ENCODE results near the gene ANTXRL.

ANTXRL gene

GRCh38 chr10:46250898-46251856 lies 35.6 kb upstream of the ANTXRL start:
- H3K9ac ChIP-seq (ENCODE audit: low read length) = no peak overlapping the region
- no peak overlapping the region for H3K27ac ChIP-seq (ENCODE audit: low read length)
- no peak overlapping the region for H2AFZ ChIP-seq (ENCODE audit: low read depth, low read length)
- H3K4me1 ChIP-seq (ENCODE audit: low read length) = no peaks in the 10 kb centered on the region
- H3K9me3 ChIP-seq (ENCODE audit: insufficient read depth, low read length) = no peaks in the 10 kb centered on the region
- H3K4me3 ChIP-seq (ENCODE audit: low read length) = no peak overlapping the region
- H3K27me3 ChIP-seq (ENCODE audit: low read depth, low read length) = no peaks in the 10 kb centered on the region
- H4K20me1 ChIP-seq (ENCODE audit: insufficient read depth, low read length) = no peaks in the 10 kb centered on the region
- TF ChIP-seq CTCF (IDR thresholded peaks at IDR 0.05; ENCODE audit: low read depth, low read length) = no peak
- no peak for TF ChIP-seq EZH2phosphoT487 (IDR thresholded peaks at IDR 0.05; ENCODE audit: low read depth)
- no peaks in the 10 kb centered on the region for H3K79me2 ChIP-seq (ENCODE audit: low read length)
- no peaks in the 10 kb centered on the region for H3K36me3 ChIP-seq (replicated peaks; ENCODE audit: low read depth, low read length)
- H3K4me2 ChIP-seq (ENCODE audit: low read length) = no peak overlapping the region

GRCh38 chr10:46251857-46252847 lies 34.6 kb upstream of the ANTXRL start:
- no peaks in the 10 kb centered on the region for H3K36me3 ChIP-seq (replicated peaks; ENCODE audit: low read depth, low read length)
- no peaks in the 10 kb centered on the region for H4K20me1 ChIP-seq (ENCODE audit: insufficient read depth, low read length)
- H3K9me3 ChIP-seq (ENCODE audit: insufficient read depth, low read length) = no peaks in the 10 kb centered on the region
- no peaks in the 10 kb centered on the region for H3K79me2 ChIP-seq (ENCODE audit: low read length)
- H3K27me3 ChIP-seq (ENCODE audit: low read depth, low read length) = no peaks in the 10 kb centered on the region
- no peak overlapping the region for H3K4me2 ChIP-seq (ENCODE audit: low read length)
- no peak overlapping the region for H3K27ac ChIP-seq (ENCODE audit: low read length)
- no peak overlapping the region for H3K9ac ChIP-seq (ENCODE audit: low read length)
- TF ChIP-seq EZH2phosphoT487 (IDR thresholded peaks at IDR 0.05; ENCODE audit: low read depth) = no peak
- TF ChIP-seq CTCF (IDR thresholded peaks at IDR 0.05; ENCODE audit: low read depth, low read length) = no peak
- no peak overlapping the region for H2AFZ ChIP-seq (ENCODE audit: low read depth, low read length)
- no peaks in the 10 kb centered on the region for H3K4me1 ChIP-seq (ENCODE audit: low read length)
- no peak overlapping the region for H3K4me3 ChIP-seq (ENCODE audit: low read length)

- H2AFZ ChIP-seq (ENCODE audit: low read depth, low read length) = no peak overlapping the region
- no peak overlapping the region for H3K9ac ChIP-seq (ENCODE audit: low read length)
- no peaks in the 10 kb centered on the region for H4K20me1 ChIP-seq (ENCODE audit: insufficient read depth, low read length)
- H3K4me1 ChIP-seq (ENCODE audit: low read length) = no peaks in the 10 kb centered on the region
- no peaks in the 10 kb centered on the region for H3K36me3 ChIP-seq (replicated peaks; ENCODE audit: low read depth, low read length)
- no peaks in the 10 kb centered on the region for H3K27me3 ChIP-seq (ENCODE audit: low read depth, low read length)
- H3K27ac ChIP-seq (ENCODE audit: low read length) = no peak overlapping the region
- H3K4me2 ChIP-seq (ENCODE audit: low read length) = no peak overlapping the region
- no peaks in the 10 kb centered on the region for H3K9me3 ChIP-seq (ENCODE audit: insufficient read depth, low read length)
- H3K4me3 ChIP-seq (ENCODE audit: low read length) = no peak overlapping the region
- no peaks in the 10 kb centered on the region for H3K79me2 ChIP-seq (ENCODE audit: low read length)
- TF ChIP-seq CTCF (IDR thresholded peaks at IDR 0.05; ENCODE audit: low read depth, low read length) (no peak), EZH2phosphoT487 (IDR thresholded peaks at IDR 0.05; ENCODE audit: low read depth) (no peak)
Observed at GRCh38 chr10:46253076-46254006, 33.5 kb upstream of the ANTXRL start.
